NCI-H524 (cell line): ENCODE data around the gene LCK.

ENCODE experiments used
- DNase-seq, 2 experiments: peaks; one replicate each; lab custom pipeline; 2025; lab: John Stamatoyannopoulos, UW

Gene LCK

GRCh38 chr1:32327204-32327603 lies 76.1 kb downstream of the LCK start:
- no peak for DNase-seq

DNA sequence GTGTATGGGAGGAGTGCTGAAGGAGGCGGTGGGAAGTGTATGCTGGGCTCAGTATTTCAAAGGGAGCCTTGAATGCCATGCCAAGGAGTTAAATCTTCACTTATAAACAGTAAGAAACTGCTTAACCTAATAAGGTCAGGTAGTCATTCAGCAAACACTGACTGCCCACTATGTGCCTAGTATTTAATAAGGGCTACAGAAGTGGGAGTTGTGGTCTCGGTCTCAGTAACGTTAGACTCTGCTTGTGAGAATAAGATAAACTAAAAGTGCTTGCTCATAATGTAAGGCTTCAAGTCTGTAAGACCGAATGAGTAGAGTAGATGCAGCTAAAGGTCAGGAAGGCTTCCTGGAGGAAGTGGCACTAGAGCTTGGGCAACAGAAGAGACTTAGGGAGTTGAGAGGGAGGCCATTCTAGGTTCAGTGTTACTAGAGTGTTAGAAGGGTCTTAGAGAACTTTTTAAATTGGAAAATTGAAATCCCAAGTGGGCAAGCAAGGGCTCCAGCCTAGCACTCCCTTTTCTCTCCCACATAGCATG lies 78.9 kb downstream of the LCK start:
- DNase-seq: no peak

- DNase-seq: no peak
Measured at GRCh38 chr1:32330558-32331151, 79.6 kb downstream of the LCK start.

DNA sequence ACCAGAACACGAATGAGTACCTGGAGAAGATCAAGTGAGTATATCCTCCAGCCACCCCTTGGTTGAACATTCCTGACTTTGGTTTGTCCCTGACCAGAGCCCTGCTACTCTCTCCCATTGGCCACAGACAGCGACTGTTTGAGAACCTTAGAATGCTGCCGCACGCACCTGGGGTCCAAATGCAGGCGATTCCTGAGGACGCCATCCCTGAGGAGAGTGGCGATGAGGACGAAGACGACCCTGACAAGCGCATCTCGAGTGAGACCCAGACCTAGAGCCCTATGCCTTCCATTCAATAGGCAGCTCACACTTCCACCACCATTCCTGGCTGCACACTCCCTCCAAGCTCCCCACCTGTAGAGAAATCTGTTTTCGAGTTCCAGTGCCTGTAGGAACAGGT lies 80.5 kb downstream of the LCK start:
- DNase-seq: no peak

DNA sequence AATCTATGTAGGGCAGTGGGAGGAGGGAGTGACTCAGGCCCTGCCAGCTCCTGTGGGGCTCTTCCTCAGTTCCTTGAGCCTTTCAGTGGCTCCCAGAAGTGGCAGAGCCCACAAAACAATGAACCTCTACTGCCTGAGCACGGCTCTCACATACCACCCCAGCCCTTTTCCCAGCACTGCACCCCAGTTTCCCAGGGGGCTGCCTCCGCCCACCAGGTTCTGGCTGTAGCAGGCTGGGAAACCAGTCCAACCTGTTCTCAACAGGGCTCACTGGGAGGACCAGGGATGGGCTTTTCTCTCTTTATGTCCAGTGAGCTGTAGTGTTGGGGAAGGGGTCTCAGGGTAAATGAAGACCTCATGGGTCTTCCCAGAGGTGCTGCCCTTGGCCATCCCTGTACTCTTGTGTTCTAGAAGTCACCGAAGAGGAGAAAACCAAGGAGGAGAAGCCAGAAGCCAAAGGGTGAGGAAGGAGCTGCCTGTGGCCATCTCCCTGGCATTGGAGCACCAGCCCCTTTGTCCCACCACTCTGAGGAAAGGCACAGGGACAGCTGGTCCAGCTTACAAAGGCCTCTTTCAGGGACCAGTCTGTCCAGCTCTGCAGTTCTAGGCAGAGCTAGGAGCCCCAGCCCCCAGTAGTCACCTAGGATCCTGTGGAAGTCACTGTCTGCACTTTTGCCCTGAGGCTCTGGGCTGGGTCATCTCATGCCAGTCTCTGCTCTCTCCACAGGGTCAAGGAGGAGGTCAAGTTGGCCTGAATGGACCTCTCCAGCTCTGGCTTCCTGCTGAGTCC lies 81.4 kb downstream of the LCK start:
- DNase-seq: no peak

DNA sequence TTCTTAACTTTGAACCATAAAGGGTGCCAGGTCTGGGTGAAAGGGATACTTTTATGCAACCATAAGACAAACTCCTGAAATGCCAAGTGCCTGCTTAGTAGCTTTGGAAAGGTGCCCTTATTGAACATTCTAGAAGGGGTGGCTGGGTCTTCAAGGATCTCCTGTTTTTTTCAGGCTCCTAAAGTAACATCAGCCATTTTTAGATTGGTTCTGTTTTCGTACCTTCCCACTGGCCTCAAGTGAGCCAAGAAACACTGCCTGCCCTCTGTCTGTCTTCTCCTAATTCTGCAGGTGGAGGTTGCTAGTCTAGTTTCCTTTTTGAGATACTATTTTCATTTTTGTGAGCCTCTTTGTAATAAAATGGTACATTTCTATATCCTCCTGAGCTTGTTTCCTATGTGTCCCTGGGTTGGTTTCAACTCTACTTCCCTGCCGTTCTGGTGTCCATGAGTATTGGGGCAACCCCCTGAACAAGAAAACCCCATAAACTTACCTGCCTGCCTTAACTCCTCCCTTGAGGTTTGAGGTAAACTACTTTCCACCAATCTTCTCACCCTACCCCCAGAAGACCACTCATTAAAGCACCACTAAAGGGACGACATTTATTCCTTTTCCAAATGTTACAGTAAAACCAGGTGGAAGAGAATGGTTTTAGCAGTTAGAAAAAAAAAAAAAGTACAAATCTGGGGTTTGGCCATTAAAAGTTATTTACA lies 82.3 kb downstream of the LCK start:
- no peak for DNase-seq

DNA sequence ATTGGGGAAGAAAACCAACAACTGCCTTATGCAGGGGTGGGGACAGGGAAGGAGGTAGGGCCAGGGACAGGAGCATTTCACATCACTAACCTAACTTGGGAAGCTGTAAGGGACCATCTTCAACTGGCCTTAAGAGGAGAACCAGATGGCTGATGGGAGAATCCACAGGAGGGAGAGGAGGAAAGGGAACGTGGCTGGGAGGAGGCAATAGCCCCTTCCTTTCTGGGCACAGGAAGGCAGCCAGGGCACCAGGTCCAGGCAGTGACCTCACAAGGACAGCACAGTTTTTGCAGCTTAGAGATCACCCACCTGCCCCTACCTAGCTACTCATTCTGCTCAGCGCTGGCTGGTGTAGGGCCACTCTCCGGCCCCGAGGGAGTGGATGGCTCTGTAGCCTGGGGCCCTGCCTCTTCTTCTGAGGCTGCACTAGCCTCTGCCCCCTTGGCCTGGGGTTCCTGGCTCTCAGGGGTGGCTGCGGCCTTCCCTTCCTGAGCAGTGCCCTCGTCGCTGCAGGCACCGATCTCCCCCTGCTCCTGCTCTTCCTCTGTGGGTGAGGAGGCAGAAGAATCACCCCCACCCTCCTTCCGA lies 83.3 kb downstream of the LCK start:
- DNase-seq: peak in 1 of 2 experiments; percentile 28

GRCh38 chr1:32334864-32335534 lies 83.9 kb downstream of the LCK start:
- peak in 1 of 2 experiments; percentile 65 for DNase-seq

GRCh38 chr1:32335535-32335789 lies 84.4 kb downstream of the LCK start:
- no peak for DNase-seq
